ENCODE results near the gene ZSCAN21. TPM values are rescaled to one million over a fixed set of nuclear protein-coding genes. Genes with fewer than 3 reads are reported as not detected.

Gene ZSCAN21
- total RNA-seq, 1 donor from 2014 or later: 17.0 TPM

DNA sequence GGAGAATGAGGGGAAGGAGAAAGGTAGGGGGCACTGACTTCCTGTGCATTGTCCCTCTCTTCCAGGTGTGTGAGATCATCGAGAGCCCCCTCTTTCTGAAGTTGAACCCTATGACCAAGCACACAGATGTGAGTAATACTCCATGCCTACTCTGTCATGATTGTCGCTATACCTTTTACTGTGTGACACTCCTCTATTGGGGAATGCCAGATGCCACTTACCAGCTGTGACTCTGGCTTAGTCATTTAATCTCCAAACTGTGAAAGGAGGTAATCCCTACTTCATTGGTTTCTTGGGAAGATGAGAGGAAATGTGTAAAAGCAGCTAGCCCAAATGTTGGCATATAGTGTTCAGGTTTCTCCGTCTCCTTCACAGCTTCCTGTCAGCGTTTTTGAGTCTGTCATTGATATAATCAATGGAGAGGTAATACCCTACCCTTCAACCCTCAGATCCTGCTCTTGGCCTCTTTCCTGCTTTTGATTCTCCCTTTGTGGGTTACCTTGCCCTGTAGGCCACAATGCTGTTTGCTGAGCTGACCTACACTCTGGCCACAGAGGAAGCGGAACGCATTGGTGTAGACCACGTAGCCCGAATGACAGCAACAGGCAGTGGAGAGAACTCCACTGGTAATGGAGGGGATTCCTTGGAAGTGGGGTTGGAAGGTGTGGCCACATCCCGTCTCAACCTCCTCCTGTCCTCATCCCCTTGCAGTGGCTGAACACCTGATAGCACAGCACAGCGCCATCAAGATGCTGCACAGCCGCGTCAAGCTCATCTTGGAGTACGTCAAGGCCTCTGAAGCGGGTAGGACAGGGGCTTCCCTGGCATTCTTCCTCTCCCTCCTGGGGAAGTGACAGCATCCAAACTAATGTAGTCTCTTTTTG lies 41.2 kb downstream of the ZSCAN21 start:
- peaks cover 17% of the 10 kb centered on the region for H3K4me1 Mint-ChIP-seq
- no peak for DNase-seq (ENCODE audit: low spot score in 2 of 2, unreplicated experiment in 2 of 2)
- H3K4me3 Mint-ChIP-seq: peak overlapping the region; percentile 43
- H3K36me3 Mint-ChIP-seq: peaks cover 45% of the 10 kb centered on the region
- H3K27ac Mint-ChIP-seq: no peak overlapping the region
- H3K9me3 Mint-ChIP-seq: no peaks in the 10 kb centered on the region
- TF ChIP-seq, protein P1, sequence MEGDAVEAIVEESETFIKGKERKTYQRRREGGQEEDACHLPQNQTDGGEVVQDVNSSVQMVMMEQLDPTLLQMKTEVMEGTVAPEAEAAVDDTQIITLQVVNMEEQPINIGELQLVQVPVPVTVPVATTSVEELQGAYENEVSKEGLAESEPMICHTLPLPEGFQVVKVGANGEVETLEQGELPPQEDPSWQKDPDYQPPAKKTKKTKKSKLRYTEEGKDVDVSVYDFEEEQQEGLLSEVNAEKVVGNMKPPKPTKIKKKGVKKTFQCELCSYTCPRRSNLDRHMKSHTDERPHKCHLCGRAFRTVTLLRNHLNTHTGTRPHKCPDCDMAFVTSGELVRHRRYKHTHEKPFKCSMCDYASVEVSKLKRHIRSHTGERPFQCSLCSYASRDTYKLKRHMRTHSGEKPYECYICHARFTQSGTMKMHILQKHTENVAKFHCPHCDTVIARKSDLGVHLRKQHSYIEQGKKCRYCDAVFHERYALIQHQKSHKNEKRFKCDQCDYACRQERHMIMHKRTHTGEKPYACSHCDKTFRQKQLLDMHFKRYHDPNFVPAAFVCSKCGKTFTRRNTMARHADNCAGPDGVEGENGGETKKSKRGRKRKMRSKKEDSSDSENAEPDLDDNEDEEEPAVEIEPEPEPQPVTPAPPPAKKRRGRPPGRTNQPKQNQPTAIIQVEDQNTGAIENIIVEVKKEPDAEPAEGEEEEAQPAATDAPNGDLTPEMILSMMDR (IDR thresholded peaks at IDR 0.05; ENCODE audit: unreplicated experiment): no peak
- H3K27me3 Mint-ChIP-seq (ENCODE audit: low read depth): no peaks in the 10 kb centered on the region

DNA sequence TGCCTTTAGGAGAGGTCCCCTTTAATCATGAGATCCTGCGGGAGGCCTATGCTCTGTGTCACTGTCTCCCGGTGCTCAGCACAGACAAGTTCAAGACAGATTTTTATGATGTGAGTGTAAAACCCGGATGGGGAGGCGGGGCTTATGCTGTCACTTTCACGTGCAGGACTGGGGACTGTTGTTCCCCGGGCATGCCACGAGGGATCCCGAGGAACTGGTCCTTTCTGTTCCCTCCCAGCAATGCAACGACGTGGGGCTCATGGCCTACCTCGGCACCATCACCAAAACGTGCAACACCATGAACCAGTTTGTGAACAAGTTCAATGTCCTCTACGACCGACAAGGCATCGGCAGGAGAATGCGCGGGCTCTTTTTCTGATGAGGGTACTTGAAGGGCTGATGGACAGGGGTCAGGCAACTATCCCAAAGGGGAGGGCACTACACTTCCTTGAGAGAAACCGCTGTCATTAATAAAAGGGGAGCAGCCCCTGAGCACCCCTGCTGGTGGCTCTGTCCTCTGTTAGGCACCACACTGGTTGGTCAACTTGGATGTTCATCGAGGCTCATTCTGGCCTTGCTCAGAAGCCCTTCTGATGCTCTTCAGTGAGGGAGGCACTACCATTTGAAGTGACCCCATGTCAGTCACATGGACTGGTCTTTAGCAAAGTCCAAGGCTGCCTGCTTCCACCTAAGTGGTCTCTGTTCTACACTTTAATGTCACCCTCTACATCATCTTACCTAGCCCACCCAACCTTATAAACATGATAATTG lies 42.0 kb downstream of the ZSCAN21 start:
- TF ChIP-seq, protein P1 (IDR thresholded peaks at IDR 0.05; ENCODE audit: unreplicated experiment): no peak
- no peaks in the 10 kb centered on the region for H3K9me3 Mint-ChIP-seq
- H3K4me3 Mint-ChIP-seq: no peak overlapping the region
- H3K4me1 Mint-ChIP-seq: peaks cover 17% of the 10 kb centered on the region
- peaks cover 48% of the 10 kb centered on the region for H3K36me3 Mint-ChIP-seq
- no peaks in the 10 kb centered on the region for H3K27me3 Mint-ChIP-seq (ENCODE audit: low read depth)
- peak overlapping the region; percentile 30 for H3K27ac Mint-ChIP-seq
- DNase-seq (ENCODE audit: low spot score in 2 of 2, unreplicated experiment in 2 of 2): no peak

DNA sequence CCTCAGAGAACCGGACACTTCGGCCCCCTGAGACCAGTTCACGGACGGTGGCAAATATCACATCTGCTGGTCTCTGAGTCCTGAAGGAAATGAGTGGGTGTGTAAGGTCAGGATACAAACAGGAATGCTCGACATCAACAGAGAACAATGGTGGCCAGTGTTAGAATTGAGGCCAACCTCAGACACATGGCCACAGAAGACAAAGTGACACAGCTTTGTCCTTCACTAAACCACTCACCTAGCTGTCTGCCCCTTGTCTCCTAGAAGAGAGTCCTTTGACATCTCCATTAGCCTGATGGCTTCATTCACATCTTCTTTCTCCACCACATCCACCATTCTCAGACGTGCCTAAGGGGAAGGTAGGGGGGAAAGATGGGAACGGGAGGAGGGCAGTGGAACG lies 43.5 kb downstream of the ZSCAN21 start:
- Mint-ChIP-seq H3K27ac (peak overlapping the region; percentile 30), H3K27me3 (ENCODE audit: low read depth) (no peaks in the 10 kb centered on the region), H3K36me3 (peaks cover 59% of the 10 kb centered on the region), H3K4me1 (peaks cover 22% of the 10 kb centered on the region), H3K9me3 (no peaks in the 10 kb centered on the region), H3K4me3 (no peak overlapping the region)
- DNase-seq (ENCODE audit: low spot score in 2 of 2, unreplicated experiment in 2 of 2): no peak
- TF ChIP-seq, protein P1 (IDR thresholded peaks at IDR 0.05; ENCODE audit: unreplicated experiment): no peak

DNA sequence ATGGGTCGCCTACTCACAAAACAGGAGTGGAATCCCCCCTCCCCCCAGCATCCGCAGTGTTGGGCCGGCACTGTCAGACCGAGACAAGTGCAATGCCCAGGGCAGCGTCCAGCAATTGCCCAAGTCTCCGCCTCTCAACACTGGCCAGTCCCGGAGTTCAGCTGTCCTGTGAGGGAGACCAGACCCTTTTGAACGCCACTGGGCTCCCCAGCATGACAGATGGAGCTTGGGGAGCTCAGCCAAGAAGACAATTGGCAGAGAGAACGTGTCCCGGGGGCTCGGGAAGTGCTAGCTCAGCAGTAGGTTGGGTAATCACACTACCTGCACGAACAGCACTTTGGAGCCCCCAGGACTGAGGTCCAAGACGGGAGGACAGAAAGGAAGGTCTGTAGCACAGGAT lies 43.9 kb downstream of the ZSCAN21 start:
- Mint-ChIP-seq H3K27ac (no peak overlapping the region), H3K27me3 (ENCODE audit: low read depth) (no peaks in the 10 kb centered on the region), H3K9me3 (no peaks in the 10 kb centered on the region), H3K36me3 (peaks cover 62% of the 10 kb centered on the region), H3K4me1 (peaks cover 22% of the 10 kb centered on the region), H3K4me3 (no peak overlapping the region)
- TF ChIP-seq, protein P1 (IDR thresholded peaks at IDR 0.05; ENCODE audit: unreplicated experiment): no peak
- DNase-seq (ENCODE audit: low spot score in 2 of 2, unreplicated experiment in 2 of 2): no peak

GRCh38 chr7:100093925-100094486 lies 44.4 kb downstream of the ZSCAN21 start:
- TF ChIP-seq, protein P1 (IDR thresholded peaks at IDR 0.05; ENCODE audit: unreplicated experiment): no peak
- Mint-ChIP-seq H3K27me3 (ENCODE audit: low read depth) (no peaks in the 10 kb centered on the region), H3K36me3 (peaks cover 66% of the 10 kb centered on the region), H3K9me3 (no peaks in the 10 kb centered on the region), H3K27ac (no peak overlapping the region), H3K4me1 (peaks cover 27% of the 10 kb centered on the region), H3K4me3 (no peak overlapping the region)
- DNase-seq (ENCODE audit: low spot score in 2 of 2, unreplicated experiment in 2 of 2): no peak

Measured in mesothelial cell of epicardium (in vitro differentiated cells).